22Rv1 (cell line): ENCODE measurements around the gene BTNL9.

Experiments used
- H3K27ac ChIP-seq: fragments of 450-650 bp; 2 replicates; pipeline ENCODE4 v1.5.1; 2017
- ZFX ChIP-seq: fragments of 450-650 bp; IDR thresholded peaks from 2 replicates; pipeline ENCODE4 v1.6.1; 2017; ENCODE audit warnings: antibody characterized with exemption, borderline replicate concordance
- TF ChIP-seq, protein P1 (sequence below): fragments of 450-650 bp; IDR thresholded peaks from 2 replicates; pipeline ENCODE4 v1.5.1; 2017; ENCODE audit warnings: mild to moderate bottlenecking

Gene BTNL9

DNA sequence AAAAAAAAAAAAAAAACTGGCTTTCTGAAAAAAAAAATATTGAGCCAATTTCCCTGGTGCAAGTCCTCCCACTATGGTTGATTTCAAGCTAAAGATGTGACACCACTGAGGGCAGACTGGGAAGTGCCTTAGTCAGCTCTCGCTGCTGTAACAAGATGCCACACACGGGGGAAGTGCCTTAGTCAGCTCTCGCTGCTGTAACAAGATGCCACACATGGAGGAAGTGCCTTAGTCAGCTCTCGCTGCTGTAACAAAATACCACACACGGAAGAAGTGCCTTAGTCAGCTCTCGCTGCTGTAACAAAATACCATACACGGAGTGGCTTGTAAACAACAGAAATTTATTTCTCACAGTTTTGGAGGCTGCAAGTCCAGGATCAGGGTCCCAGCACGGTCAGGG lies 23.4 kb downstream of the BTNL9 start:
- TF ChIP-seq, protein P1, sequence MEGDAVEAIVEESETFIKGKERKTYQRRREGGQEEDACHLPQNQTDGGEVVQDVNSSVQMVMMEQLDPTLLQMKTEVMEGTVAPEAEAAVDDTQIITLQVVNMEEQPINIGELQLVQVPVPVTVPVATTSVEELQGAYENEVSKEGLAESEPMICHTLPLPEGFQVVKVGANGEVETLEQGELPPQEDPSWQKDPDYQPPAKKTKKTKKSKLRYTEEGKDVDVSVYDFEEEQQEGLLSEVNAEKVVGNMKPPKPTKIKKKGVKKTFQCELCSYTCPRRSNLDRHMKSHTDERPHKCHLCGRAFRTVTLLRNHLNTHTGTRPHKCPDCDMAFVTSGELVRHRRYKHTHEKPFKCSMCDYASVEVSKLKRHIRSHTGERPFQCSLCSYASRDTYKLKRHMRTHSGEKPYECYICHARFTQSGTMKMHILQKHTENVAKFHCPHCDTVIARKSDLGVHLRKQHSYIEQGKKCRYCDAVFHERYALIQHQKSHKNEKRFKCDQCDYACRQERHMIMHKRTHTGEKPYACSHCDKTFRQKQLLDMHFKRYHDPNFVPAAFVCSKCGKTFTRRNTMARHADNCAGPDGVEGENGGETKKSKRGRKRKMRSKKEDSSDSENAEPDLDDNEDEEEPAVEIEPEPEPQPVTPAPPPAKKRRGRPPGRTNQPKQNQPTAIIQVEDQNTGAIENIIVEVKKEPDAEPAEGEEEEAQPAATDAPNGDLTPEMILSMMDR: no peak
- no peak for TF ChIP-seq ZFX

DNA sequence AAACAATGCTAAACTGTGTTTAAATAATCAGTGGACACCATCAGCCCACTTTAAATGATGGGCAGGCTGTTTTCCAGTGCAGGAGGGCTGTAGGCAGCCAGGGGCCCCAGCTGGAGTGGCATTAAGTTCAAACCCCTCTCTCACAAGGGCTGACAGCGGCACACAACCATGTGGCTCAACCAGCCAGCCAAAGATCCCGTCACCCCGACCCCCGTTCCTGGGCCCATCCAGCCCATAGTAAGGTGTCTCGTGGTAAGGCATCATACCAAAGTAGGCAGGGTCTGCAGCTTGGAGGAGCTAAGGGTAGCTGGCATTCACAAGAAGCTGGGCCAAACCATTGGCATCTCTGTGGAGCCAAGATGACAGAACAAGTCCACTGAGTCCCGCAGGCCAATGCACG lies 24.9 kb downstream of the BTNL9 start:
- TF ChIP-seq, protein P1: no peak
- H3K27ac ChIP-seq: no peak overlapping the region

More for the DNA sequence above, 23.4 kb downstream of the BTNL9 start:
- H3K27ac ChIP-seq: no peak overlapping the region

DNA sequence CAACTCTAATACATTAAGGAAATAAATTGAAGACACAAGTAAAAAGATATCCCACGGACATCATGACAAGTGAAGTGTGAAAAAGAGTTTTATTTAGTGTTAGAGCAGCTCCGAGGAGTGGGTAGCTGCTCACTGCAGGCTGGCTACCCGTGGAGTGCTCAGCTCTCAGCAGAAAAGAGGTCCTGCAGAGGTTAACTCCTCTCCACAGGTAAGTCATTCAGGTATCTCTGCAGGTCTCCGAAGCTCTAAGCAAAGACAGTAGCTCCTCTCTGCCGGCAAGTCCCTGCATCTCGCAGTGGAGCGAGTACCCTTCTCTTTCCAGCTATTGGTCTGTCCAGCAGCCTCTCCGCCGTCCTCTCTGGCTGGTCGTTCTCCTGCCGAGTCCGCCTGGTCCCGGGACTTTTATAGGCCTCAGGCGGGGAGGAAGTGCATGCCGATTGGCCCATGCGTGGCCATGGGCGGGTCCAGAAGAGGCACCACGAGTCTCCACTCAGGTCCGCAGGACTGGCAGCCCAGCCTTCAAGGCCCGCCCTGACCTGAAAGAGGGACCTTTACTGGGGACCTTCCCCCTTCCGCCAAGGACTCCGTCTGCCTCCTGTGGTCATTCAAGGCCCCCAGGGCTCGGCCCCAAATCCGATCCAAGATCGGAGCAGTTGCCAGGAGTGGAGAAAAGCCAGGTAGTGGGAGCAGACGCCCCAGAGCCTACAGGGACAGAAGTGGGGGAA lies 29.9 kb downstream of the BTNL9 start:
- no peak overlapping the region for H3K27ac ChIP-seq
- TF ChIP-seq, protein P1: no peak
- TF ChIP-seq ZFX: no peak

DNA sequence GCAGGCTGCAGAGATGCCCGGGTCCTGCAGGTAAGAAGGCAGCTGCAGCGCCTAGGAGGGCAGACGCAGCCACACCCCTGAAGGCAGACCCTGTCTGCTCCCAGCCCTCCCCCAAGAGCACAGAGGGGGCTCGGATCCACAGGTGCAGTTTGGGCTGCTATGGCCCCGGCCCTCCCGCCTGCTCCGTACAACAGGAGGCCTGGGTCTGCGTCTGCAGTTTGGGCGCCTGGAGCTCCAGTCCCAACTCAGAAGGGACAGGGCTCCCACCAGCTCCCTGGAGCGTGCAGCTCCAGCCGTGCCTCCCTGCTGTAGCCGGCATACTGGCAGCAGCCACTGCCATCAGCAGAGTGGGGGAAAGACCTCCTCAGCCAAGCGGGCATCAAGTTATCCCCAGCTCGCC lies 30.5 kb downstream of the BTNL9 start:
- no peak overlapping the region for H3K27ac ChIP-seq
- TF ChIP-seq, protein P1: no peak
- TF ChIP-seq ZFX: no peak

DNA sequence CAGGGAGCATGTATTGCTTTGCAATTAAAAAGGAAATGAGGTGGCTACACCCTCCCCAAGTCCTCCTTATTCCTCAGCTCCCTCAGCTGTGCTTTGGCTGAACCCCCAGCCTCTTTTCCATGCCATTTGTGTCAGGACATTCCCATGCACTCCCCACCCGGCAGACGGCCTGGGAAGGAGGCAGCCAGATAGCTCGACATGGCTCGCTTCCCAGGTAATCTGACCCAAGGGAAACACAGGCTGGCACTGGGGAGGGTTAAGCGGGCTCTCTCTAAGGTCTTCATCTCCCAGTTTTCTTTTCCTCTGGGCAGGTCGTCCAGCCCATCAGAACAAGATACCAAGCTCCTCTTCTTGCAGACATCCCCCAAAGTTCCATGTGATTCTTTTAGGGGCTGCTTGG lies 31.2 kb downstream of the BTNL9 start:
- H3K27ac ChIP-seq: no peak overlapping the region
- TF ChIP-seq, protein P1: no peak
- no peak for TF ChIP-seq ZFX

DNA sequence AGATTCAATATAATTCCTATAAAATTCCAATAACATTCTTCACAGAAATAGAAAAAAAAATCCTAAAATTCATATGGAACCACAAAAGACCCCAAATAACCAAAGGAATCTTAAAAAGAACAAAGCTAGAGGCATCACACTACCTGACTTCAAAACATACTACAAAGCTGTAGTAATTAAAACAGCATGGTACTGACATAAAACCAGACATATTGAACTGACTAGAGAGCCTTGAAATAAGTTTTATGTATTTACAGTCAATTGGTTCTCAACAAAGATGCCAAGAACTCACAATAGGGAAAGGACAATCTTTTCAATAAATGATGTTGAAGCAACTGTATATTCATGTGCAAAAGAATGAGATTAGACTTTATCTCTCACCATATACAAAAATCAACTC lies 36.9 kb downstream of the BTNL9 start:
- TF ChIP-seq, protein P1: no peak
- no peak for TF ChIP-seq ZFX
- no peak overlapping the region for H3K27ac ChIP-seq

DNA sequence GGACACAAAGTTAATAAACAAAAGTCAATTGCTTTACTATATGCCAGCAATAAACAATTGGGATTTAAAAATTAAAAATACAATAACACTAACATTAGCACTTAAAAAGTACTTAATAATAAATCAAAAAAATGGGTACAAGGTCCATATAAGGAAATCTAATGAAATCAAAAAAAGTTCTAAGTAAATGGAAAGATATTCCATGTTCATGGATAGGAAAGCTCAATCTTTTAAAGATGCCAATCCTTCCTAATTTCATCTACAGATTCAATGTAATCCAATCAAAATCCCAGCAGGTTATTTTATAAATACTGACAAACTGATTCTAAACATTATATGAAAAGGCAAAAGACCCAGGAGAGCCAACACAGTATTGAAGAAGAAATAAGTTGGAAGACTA lies 41.9 kb downstream of the BTNL9 start:
- no peak for TF ChIP-seq ZFX
- TF ChIP-seq, protein P1: no peak
- no peak overlapping the region for H3K27ac ChIP-seq
